Measurements from ENCODE around the gene CCNG2. TPM values are rescaled to one million over a fixed set of nuclear protein-coding genes. Genes with fewer than 3 reads are reported as not detected.

Gene CCNG2
- total RNA-seq, 1 experiment from 2014 or later = 10.6 TPM

- H3K4me1 Mint-ChIP-seq = peaks cover 9% of the 10 kb centered on the region in 2 experiments
- H3K23me2 ChIP-seq (ENCODE audit: insufficient read length, low read depth, low read length, poor library complexity, severe bottlenecking) = no peaks in the 10 kb centered on the region
- no peak overlapping the region for H3K9ac ChIP-seq (ENCODE audit: extremely low read depth, insufficient read length, low read length)
- WGBS (ENCODE audit: extremely low coverage, insufficient read length, low lambda C conversion rate) = no CpG with 5 or more reads among the region's 5 CpGs
- no peak overlapping the region for H4K91ac ChIP-seq (ENCODE audit: insufficient read length, low read depth, low read length)
- no peak overlapping the region for H3K56ac ChIP-seq (ENCODE audit: insufficient read length, low read depth, low read length)
- H3K27ac ChIP-seq (ENCODE audit: insufficient read length, low read depth, low read length) = no peak overlapping the region
- no peak overlapping the region for H3K18ac ChIP-seq (ENCODE audit: insufficient read length, low read depth, low read length)
- H2BK120ac ChIP-seq (ENCODE audit: low read depth, low read length, poor library complexity, severe bottlenecking) = no peak overlapping the region
- no peaks in the 10 kb centered on the region for H3K79me1 ChIP-seq (ENCODE audit: insufficient read depth, low read depth, low read length, poor library complexity, severe bottlenecking)
- H4K20me1 ChIP-seq (ENCODE audit: control insufficient read depth, insufficient read depth, insufficient read length) = no peaks in the 10 kb centered on the region
- H4K8ac ChIP-seq (replicated peaks; ENCODE audit: insufficient read length, low read depth, low read length) = no peak overlapping the region
- no peak overlapping the region for H2BK15ac ChIP-seq (ENCODE audit: low read depth, low read length)
- H2BK20ac ChIP-seq (ENCODE audit: low read depth, low read length, poor library complexity, severe bottlenecking) = no peak overlapping the region
- no peak overlapping the region for H4K5ac ChIP-seq (ENCODE audit: insufficient read length, low read depth, low read length)
- H2BK5ac ChIP-seq (ENCODE audit: insufficient read length, low read length) = no peak overlapping the region
- H3K27me3 Mint-ChIP-seq (ENCODE audit: low read depth) = peaks cover 7% of the 10 kb centered on the region
- no peaks in the 10 kb centered on the region for H3K36me3 Mint-ChIP-seq (ENCODE audit: insufficient read depth in 1 of 3, low read depth in 3 of 3)
- H3K4me1 ChIP-seq (ENCODE audit: insufficient read depth, low read length) = peaks cover 4% of the 10 kb centered on the region; the same call in 1 of the 2 replicates
- H3K79me2 ChIP-seq (ENCODE audit: insufficient read depth, low read length) = no peaks in the 10 kb centered on the region
- H3K4me3 Mint-ChIP-seq = no peak overlapping the region
- no peak for DNase-seq
- no peak overlapping the region for H3K23ac ChIP-seq (ENCODE audit: insufficient read length, low read depth, low read length)
- H3K4ac ChIP-seq (ENCODE audit: low read depth, low read length) = no peak overlapping the region
- no peaks in the 10 kb centered on the region for H3K27me3 ChIP-seq (ENCODE audit: insufficient read depth, low read length)
- H3T11ph ChIP-seq (ENCODE audit: low read length) = no peak overlapping the region
- no peak overlapping the region; a peak in 1 of 7 replicates for H3K27ac Mint-ChIP-seq
- TF ChIP-seq CTCF (conservative IDR thresholded peaks at IDR 0.05) = no peak
- H2AK5ac ChIP-seq (ENCODE audit: insufficient read length, low read length) = no peak overlapping the region
- no peaks in the 10 kb centered on the region for H3K9me3 Mint-ChIP-seq
- no peak overlapping the region for H3K14ac ChIP-seq (ENCODE audit: insufficient read depth, low read length)
- H3K4me2 ChIP-seq (ENCODE audit: insufficient read depth, insufficient read length, low read length) = no peak overlapping the region
- no peaks in the 10 kb centered on the region for H3K9me3 ChIP-seq (ENCODE audit: control insufficient read depth, low read depth, low read length)
- H2AFZ ChIP-seq (ENCODE audit: low read length) = no peak overlapping the region
- no peak overlapping the region for H2BK12ac ChIP-seq (ENCODE audit: insufficient read length, low read depth, low read length)
These were observed 52.9 kb downstream of the CCNG2 start for GRCh38 chr4:77209936-77210335.

Measured in H9 (cell line).